Natural killer cell (primary cell): ENCODE data around the gene MAP3K15. TPM values are rescaled to one million over a fixed set of nuclear protein-coding genes. Genes with fewer than 3 reads are reported as not detected.

Experiments used
- ATAC-seq, 3 donors: fragments of 150-1000 bp in 2 of 3; fragments of 200-7000 bp in 1 of 3; cut with Tn5 transposase; 1 replicate in 1 of 3; 2 replicates in 2 of 3; pipeline ENCODE4 v1.10.0; 2021; ENCODE audit warnings: mild to moderate bottlenecking in 2 of 3, moderate library complexity in 2 of 3
- DNase-seq, 2 donors: peaks; one replicate each; pipeline versions ENCODE4 v3.0.0 to v3.0.0-alpha.2; 2013 to 2021; ENCODE audit warnings: mixed read lengths in 1 of 2
- H3K27ac ChIP-seq: one replicate; pipeline ENCODE4 v1.5.1; 2013; ENCODE audit warnings: mild to moderate bottlenecking, low read length
- H3K27me3 ChIP-seq: one replicate; pipeline ENCODE4 v1.6.1; 2013; ENCODE audit warnings: low read length; ENCODE audit not compliant: control insufficient read depth, insufficient read depth
- H3K36me3 ChIP-seq: one replicate; pipeline ENCODE4 v1.6.1; 2013; ENCODE audit warnings: low read length; ENCODE audit not compliant: control insufficient read depth, insufficient read depth
- H3K4me1 ChIP-seq: one replicate; pipeline ENCODE4 v1.6.1; 2013; ENCODE audit warnings: low read length; ENCODE audit not compliant: control insufficient read depth, insufficient read depth
- H3K4me3 ChIP-seq: one replicate; pipeline ENCODE4 v1.5.1; 2013; ENCODE audit warnings: low read length
- H3K9me3 ChIP-seq: one replicate; pipeline ENCODE4 v1.6.1; 2013; ENCODE audit warnings: low read length; ENCODE audit not compliant: control insufficient read depth, insufficient read depth
- H3K27ac Mint-ChIP-seq, 2 donors: one replicate each; pipeline ENCODE4 v1.8.0; 2022; ENCODE audit warnings: mild to moderate bottlenecking in 2 of 2, mixed read lengths in 2 of 2, moderate library complexity in 1 of 2
- H3K27me3 Mint-ChIP-seq, 2 donors: one replicate each; pipeline ENCODE4 v1.8.0; 2022; ENCODE audit warnings: low read depth in 2 of 2, mixed read lengths in 2 of 2
- H3K36me3 Mint-ChIP-seq: one replicate; pipeline ENCODE4 v1.8.0; 2022; ENCODE audit warnings: mixed read lengths
- H3K4me1 Mint-ChIP-seq, 2 donors: one replicate each; pipeline ENCODE4 v1.8.0; 2022; ENCODE audit warnings: mixed read lengths in 2 of 2
- H3K4me3 Mint-ChIP-seq: one replicate; pipeline ENCODE4 v1.8.0; 2022; ENCODE audit warnings: mild to moderate bottlenecking, moderate library complexity, mixed read lengths
- H3K9me3 Mint-ChIP-seq, 2 donors: one replicate each; pipeline ENCODE4 v1.8.0; 2022; ENCODE audit warnings: mixed read lengths in 2 of 2
- WGBS: methylation state at CpG from one replicate; pipeline ENCODE4 v1.1.7; 2013; ENCODE audit warnings: missing lambda C conversion rate; ENCODE audit not compliant: insufficient coverage; 5-methylcytosine and 5-hydroxymethylcytosine counted together
- intact Hi-C: fragments of 100-400 bp; cut with micrococcal nuclease; formaldehyde crosslinking; loops from one replicate; pipeline ENCODE4 v1.14.2; 2022
- total RNA-seq, 4 donors: library from RNA; stranded (reverse); fragments of 120-200 nt in 1 of 4; gene quantifications; one replicate each; pipeline versions ENCODE4 v1.2.3 to v1.2.4, GENCODE V29; 2013 to 2022
- TF ChIP-seq, protein P1 (sequence below): fragments of 200-600 bp; IDR thresholded peaks from one replicate; pipeline ENCODE4 v1.8.0; 2022; ENCODE audit warnings: antibody characterized with exemption

The MAP3K15 gene
- total RNA-seq, 3 donors from 2014 or later (not counting 1 experiment from before 2014, with no cell fraction given), result 0.18 TPM; not detected in 2

DNA sequence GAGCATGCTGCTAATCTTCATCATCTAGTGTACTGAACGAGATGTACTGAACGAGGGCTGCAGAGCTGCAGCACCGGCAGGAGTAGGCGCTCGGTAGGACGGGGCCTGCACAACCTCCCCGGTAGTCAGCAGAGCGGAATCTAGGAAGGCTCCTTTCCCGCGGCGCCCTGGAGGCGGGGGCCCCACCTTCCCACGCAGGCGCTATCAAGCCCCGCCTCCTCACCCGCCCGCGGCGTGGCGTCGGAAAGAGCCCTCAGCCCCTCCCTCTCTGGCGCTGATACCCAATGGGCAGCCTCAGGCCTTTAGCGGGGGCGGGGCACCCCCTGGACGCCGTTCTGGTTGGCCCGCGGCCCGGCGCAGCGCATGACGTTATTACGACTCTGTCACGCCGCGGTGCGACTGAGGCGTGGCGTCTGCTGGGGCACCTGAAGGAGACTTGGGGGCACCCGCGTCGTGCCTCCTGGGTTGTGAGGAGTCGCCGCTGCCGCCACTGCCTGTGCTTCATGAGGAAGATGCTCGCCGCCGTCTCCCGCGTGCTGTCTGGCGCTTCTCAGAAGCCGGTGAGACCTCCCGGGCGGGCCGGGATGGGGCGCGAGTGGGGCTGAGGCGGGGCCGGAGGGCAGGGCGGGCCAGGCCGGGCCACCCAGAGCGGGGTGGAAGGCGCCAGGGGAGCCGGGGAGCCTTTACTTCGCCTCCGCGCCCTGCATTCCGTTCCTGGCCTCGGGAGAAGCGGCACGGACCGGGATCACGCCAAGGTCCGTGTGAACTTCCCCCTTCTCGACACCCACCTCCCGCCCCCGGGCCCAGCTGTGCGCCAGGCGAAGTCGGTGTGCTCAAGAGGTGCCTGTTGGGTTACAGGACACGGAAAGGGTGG is 171.5 kb downstream of the MAP3K15 start, which contains the start of gene PDHA1:
TSS of gene PDHA1 (plus strand) at position 393 of the 874 bp plus-strand sequence. CDS start at position 504, 111 bp downstream.
- Mint-ChIP-seq H3K27me3 (peaks cover 0 to 13% of the 10 kb centered on the region in 2 donors), H3K9me3 (no peaks in the 10 kb centered on the region), H3K4me1 (peaks cover 6 to 20% of the 10 kb centered on the region in 2 donors), H3K4me3 (peak within 1 kb of the TSS; percentile 92), H3K36me3 (no peaks in the 10 kb centered on the region), H3K27ac (peak within 1 kb of the TSS; percentile 80 to 93)
- H3K27me3 ChIP-seq, result no peaks in the 10 kb centered on the region
- no peaks in the 10 kb centered on the region for H3K36me3 ChIP-seq
- H3K27ac ChIP-seq, result peak within 1 kb of the TSS; percentile 80
- no peaks in the 10 kb centered on the region for H3K9me3 ChIP-seq
- under 1% methylated on average over 76 of the region's 81 CpGs for WGBS
- ATAC-seq (peak; percentile 95 to 99 (median 96)), DNase-seq (peak; percentile 84 to 95)
- intact Hi-C loops, result loop anchor here (10.0 kb wide), 1 partner anchor 669 kb away; the partner anchor contains the start of gene RS1
- H3K4me3 ChIP-seq, result peak within 1 kb of the TSS; percentile 74
- H3K4me1 ChIP-seq, result peaks cover 20% of the 10 kb centered on the region
- TF ChIP-seq, protein P1, sequence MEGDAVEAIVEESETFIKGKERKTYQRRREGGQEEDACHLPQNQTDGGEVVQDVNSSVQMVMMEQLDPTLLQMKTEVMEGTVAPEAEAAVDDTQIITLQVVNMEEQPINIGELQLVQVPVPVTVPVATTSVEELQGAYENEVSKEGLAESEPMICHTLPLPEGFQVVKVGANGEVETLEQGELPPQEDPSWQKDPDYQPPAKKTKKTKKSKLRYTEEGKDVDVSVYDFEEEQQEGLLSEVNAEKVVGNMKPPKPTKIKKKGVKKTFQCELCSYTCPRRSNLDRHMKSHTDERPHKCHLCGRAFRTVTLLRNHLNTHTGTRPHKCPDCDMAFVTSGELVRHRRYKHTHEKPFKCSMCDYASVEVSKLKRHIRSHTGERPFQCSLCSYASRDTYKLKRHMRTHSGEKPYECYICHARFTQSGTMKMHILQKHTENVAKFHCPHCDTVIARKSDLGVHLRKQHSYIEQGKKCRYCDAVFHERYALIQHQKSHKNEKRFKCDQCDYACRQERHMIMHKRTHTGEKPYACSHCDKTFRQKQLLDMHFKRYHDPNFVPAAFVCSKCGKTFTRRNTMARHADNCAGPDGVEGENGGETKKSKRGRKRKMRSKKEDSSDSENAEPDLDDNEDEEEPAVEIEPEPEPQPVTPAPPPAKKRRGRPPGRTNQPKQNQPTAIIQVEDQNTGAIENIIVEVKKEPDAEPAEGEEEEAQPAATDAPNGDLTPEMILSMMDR, result no peak

DNA sequence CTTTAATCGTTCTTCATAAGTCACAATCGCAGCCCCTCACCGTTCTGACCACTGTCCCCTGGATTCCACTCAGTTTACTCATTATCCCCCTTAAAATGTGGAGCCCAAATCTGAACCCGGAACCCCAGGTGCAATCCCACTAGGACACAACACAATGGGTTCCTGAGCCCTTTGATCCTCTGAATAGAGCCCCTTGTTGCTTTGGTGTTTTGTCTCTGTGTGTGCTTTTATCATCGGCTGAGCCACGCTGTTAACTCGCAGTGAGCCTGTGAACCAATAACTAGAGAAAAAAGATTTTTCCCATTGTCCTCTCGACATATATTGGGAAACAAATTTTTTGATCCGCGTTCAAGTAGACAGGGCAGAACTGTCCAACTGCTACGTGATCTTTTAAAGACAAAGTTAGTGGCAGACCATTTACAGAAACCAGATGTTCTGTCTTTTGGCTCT is 172.2 kb downstream of the MAP3K15 start:
- Histone ChIP-seq H3K9me3 (no peaks in the 10 kb centered on the region), H3K36me3 (no peaks in the 10 kb centered on the region), H3K4me1 (peaks cover 20% of the 10 kb centered on the region), H3K27me3 (no peaks in the 10 kb centered on the region), H3K27ac (peak overlapping the region; percentile 66), H3K4me3 (peak overlapping the region; percentile 74)
- Mint-ChIP-seq H3K4me3 (peak overlapping the region; percentile 92), H3K9me3 (no peaks in the 10 kb centered on the region), H3K27ac (peak overlapping the region; percentile 80 to 93), H3K4me1 (peaks cover 6 to 20% of the 10 kb centered on the region in 2 donors), H3K27me3 (peaks cover 0 to 13% of the 10 kb centered on the region in 2 donors), H3K36me3 (no peaks in the 10 kb centered on the region)
- TF ChIP-seq, protein P1, result no peak
- no peak for ATAC-seq
- 62% methylated on average over 10 of the region's 11 CpGs for WGBS
- intact Hi-C loops, result loop anchor here (10.0 kb wide), 1 partner anchor 668 kb away; the partner anchor contains the start of gene RS1
- no peak for DNase-seq

DNA sequence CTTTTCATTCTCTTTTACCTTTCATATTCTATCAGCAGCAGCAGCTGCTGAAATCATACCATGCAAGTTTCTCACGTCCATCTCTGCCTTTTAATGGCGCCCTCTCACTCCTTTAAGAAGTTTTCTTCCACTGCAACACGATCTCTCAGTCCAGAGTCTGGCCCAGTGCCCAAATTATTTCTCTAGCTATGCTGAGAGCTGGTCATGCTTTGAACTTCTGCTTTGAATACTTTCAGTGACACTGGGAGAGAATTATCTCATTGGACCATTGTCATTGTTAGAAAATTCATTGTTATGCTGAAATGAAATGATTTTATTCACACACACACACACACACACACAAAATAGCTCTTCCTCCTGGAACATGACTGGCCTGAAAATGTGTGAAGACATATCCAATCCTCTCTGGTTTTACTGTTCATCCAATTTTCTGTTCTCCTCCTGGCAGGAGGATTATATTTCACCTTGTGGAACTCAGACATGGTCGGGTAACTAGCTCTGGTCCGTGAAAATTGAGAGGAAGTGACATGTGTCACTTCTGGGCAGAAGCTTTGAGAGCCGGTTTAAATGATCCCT is 172.9 kb downstream of the MAP3K15 start:
- H3K27ac ChIP-seq, result no peak overlapping the region
- intact Hi-C loops, result loop anchor here (10.0 kb wide), 1 partner anchor 668 kb away; the partner anchor contains the start of gene RS1
- no peaks in the 10 kb centered on the region for H3K9me3 ChIP-seq
- Mint-ChIP-seq H3K27ac (peak overlapping the region in 1 of 2 donors; percentile 93), H3K4me1 (peaks cover 6 to 15% of the 10 kb centered on the region in 2 donors), H3K9me3 (no peaks in the 10 kb centered on the region), H3K4me3 (no peak overlapping the region), H3K36me3 (no peaks in the 10 kb centered on the region), H3K27me3 (peaks cover 0 to 13% of the 10 kb centered on the region in 2 donors)
- TF ChIP-seq, protein P1, result no peak
- H3K36me3 ChIP-seq, result no peaks in the 10 kb centered on the region
- peaks cover 20% of the 10 kb centered on the region for H3K4me1 ChIP-seq
- no peak overlapping the region for H3K4me3 ChIP-seq
- DNase-seq (no peak), ATAC-seq (no peak)
- 80% methylated on average over 6 of the region's 6 CpGs for WGBS
- no peaks in the 10 kb centered on the region for H3K27me3 ChIP-seq
